H9 (cell line): ENCODE results near the gene BLOC1S3. TPM values are rescaled to one million over a fixed set of nuclear protein-coding genes. Genes with fewer than 3 reads are reported as not detected.

ENCODE experiments used
- DNase-seq: peaks from one replicate; pipeline ENCODE4 v3.0.0-alpha.2; 2017
- H2AFZ ChIP-seq: one replicate; pipeline ENCODE4 v1.6.1; 2013; ENCODE audit warnings: mild to moderate bottlenecking, low read length, control low read depth, moderate library complexity
- H2AK5ac ChIP-seq: 2 replicates; pipeline ENCODE4 v1.6.1; 2013; ENCODE audit warnings: low read length, control low read depth, mixed read lengths; ENCODE audit not compliant: insufficient read length
- H2BK120ac ChIP-seq: one replicate; pipeline ENCODE4 v1.6.1; 2013; ENCODE audit warnings: low read depth, mild to moderate bottlenecking, low read length, control low read depth, inconsistent platforms; ENCODE audit not compliant: poor library complexity, severe bottlenecking
- H2BK12ac ChIP-seq: 2 replicates; pipeline ENCODE4 v1.6.1; 2013; ENCODE audit warnings: low read length, control low read depth, mixed read lengths, low read depth; ENCODE audit not compliant: insufficient read length
- H2BK15ac ChIP-seq: 2 replicates; pipeline ENCODE4 v1.6.1; 2013; ENCODE audit warnings: low read depth, low read length, control low read depth
- H2BK20ac ChIP-seq: one replicate; pipeline ENCODE4 v1.6.1; 2013; ENCODE audit warnings: low read depth, mild to moderate bottlenecking, low read length, control low read depth, inconsistent platforms; ENCODE audit not compliant: poor library complexity, severe bottlenecking
- H2BK5ac ChIP-seq: 2 replicates; pipeline ENCODE4 v1.6.1; 2013; ENCODE audit warnings: low read length, control low read depth, mixed read lengths; ENCODE audit not compliant: insufficient read length
- H3K14ac ChIP-seq: 2 replicates; pipeline ENCODE4 v1.6.1; 2013; ENCODE audit warnings: low read length, control low read depth; ENCODE audit not compliant: insufficient read depth
- H3K18ac ChIP-seq: 2 replicates; pipeline ENCODE4 v1.6.1; 2013; ENCODE audit warnings: low read depth, mild to moderate bottlenecking, mixed read lengths, low read length, control low read depth; ENCODE audit not compliant: insufficient read length
- H3K23ac ChIP-seq: 2 replicates; pipeline ENCODE4 v1.6.1; 2013; ENCODE audit warnings: low read length, control low read depth, mixed read lengths, low read depth; ENCODE audit not compliant: insufficient read length
- H3K23me2 ChIP-seq: 2 replicates; pipeline ENCODE4 v1.6.1; 2013; ENCODE audit warnings: low read depth, mild to moderate bottlenecking, mixed read lengths, low read length, control low read depth; ENCODE audit not compliant: insufficient read length, poor library complexity, severe bottlenecking
- H3K27ac ChIP-seq: 2 replicates; pipeline ENCODE4 v1.5.1; 2013; ENCODE audit warnings: low read length, control low read depth, mixed read lengths, low read depth; ENCODE audit not compliant: insufficient read length
- H3K27me3 ChIP-seq: 2 replicates; pipeline ENCODE4 v1.6.1; 2013; ENCODE audit warnings: low read length, control low read depth, inconsistent platforms; ENCODE audit not compliant: insufficient read depth
- H3K4ac ChIP-seq: 2 replicates; pipeline ENCODE4 v1.6.1; 2013; ENCODE audit warnings: low read depth, mild to moderate bottlenecking, control low read depth, inconsistent platforms, low read length, moderate library complexity
- H3K4me1 ChIP-seq: 2 replicates; pipeline ENCODE4 v1.6.1; 2013; ENCODE audit warnings: low read length, control low read depth, inconsistent platforms; ENCODE audit not compliant: insufficient read depth
- H3K4me2 ChIP-seq: 2 replicates; pipeline ENCODE4 v1.6.1; 2013; ENCODE audit warnings: low read length, control low read depth, mixed read lengths; ENCODE audit not compliant: insufficient read length, insufficient read depth
- H3K56ac ChIP-seq: 2 replicates; pipeline ENCODE4 v1.6.1; 2013; ENCODE audit warnings: low read depth, mild to moderate bottlenecking, mixed read lengths, low read length, control low read depth; ENCODE audit not compliant: insufficient read length
- H3K79me1 ChIP-seq: 2 replicates; pipeline ENCODE4 v1.6.1; 2013; ENCODE audit warnings: low read depth, mild to moderate bottlenecking, moderate library complexity, low read length, control low read depth, inconsistent platforms; ENCODE audit not compliant: insufficient read depth, poor library complexity, severe bottlenecking
- H3K79me2 ChIP-seq: 2 replicates; pipeline ENCODE4 v1.6.1; 2013; ENCODE audit warnings: low read length, control low read depth, inconsistent platforms; ENCODE audit not compliant: insufficient read depth
- H3K9ac ChIP-seq: 2 replicates; pipeline ENCODE4 v1.6.1; 2013; ENCODE audit warnings: low read length, control low read depth, mixed read lengths; ENCODE audit not compliant: insufficient read length; ENCODE audit errors: extremely low read depth
- H3K9me3 ChIP-seq: one replicate; pipeline ENCODE4 v1.6.1; 2013; ENCODE audit warnings: low read depth, low read length, inconsistent platforms; ENCODE audit not compliant: control insufficient read depth
- H3T11ph ChIP-seq: one replicate; pipeline ENCODE4 v1.6.1; 2013; ENCODE audit warnings: mild to moderate bottlenecking, low read length, control low read depth, inconsistent platforms
- H4K20me1 ChIP-seq: one replicate; pipeline ENCODE4 v1.6.1; 2013; ENCODE audit not compliant: control insufficient read depth, insufficient read length, insufficient read depth
- H4K5ac ChIP-seq: 2 replicates; pipeline ENCODE4 v1.6.1; 2013; ENCODE audit warnings: low read depth, mild to moderate bottlenecking, mixed read lengths, low read length, control low read depth; ENCODE audit not compliant: insufficient read length
- H4K8ac ChIP-seq: replicated peaks from 2 replicates; pipeline ENCODE4 v1.6.1; 2013; ENCODE audit warnings: low read length, control low read depth, mixed read lengths, low read depth; ENCODE audit not compliant: insufficient read length
- H4K91ac ChIP-seq: 2 replicates; pipeline ENCODE4 v1.6.1; 2013; ENCODE audit warnings: low read depth, mild to moderate bottlenecking, moderate library complexity, mixed read lengths, low read length, control low read depth; ENCODE audit not compliant: insufficient read length
- H3K27ac Mint-ChIP-seq, 3 experiments: 2 replicates in 2 of 3; 3 replicates in 1 of 3; pipeline ENCODE4 v1.8.0; 2020 to 2021; ENCODE audit warnings: mixed read lengths in 3 of 3, mild to moderate bottlenecking in 1 of 3, moderate library complexity in 1 of 3
- H3K27me3 Mint-ChIP-seq: 2 replicates; pipeline ENCODE4 v1.8.0; 2021; ENCODE audit warnings: low read depth, mild to moderate bottlenecking, moderate library complexity, mixed read lengths
- H3K36me3 Mint-ChIP-seq, 3 experiments: 2 replicates in 2 of 3; 3 replicates in 1 of 3; pipeline ENCODE4 v1.8.0; 2020 to 2021; ENCODE audit warnings: low read depth in 3 of 3, mixed read lengths in 3 of 3; ENCODE audit not compliant: insufficient read depth in 1 of 3
- H3K4me1 Mint-ChIP-seq, 2 experiments: 2 replicates each; pipeline ENCODE4 v1.8.0; 2020; ENCODE audit warnings: mixed read lengths in 2 of 2
- H3K4me3 Mint-ChIP-seq, 2 experiments: 2 replicates in 1 of 2; 3 replicates in 1 of 2; pipeline ENCODE4 v1.8.0; 2020 to 2021; ENCODE audit warnings: mild to moderate bottlenecking in 2 of 2, mixed read lengths in 2 of 2, moderate library complexity in 1 of 2
- H3K9me3 Mint-ChIP-seq, 2 experiments: 2 replicates in 1 of 2; 3 replicates in 1 of 2; pipeline ENCODE4 v1.8.0; 2020; ENCODE audit warnings: mild to moderate bottlenecking in 2 of 2, mixed read lengths in 2 of 2, moderate library complexity in 1 of 2
- CTCF ChIP-seq: fragments of 200-600 bp; sonication (generic); conservative IDR thresholded peaks from 3 replicates; pipeline ENCODE4 v1.8.0; 2021; ENCODE audit warnings: antibody characterized with exemption, mild to moderate bottlenecking
- WGBS: extraction: QIAGEN DNeasy Blood & Tissue Kit; methylation state at CpG from one replicate; pipeline ENCODE4 v1.1.7; 2013; ENCODE audit warnings: missing lambda C conversion rate, low lambda C conversion rate, mixed read lengths; ENCODE audit not compliant: insufficient read length; ENCODE audit errors: extremely low coverage; 5-methylcytosine and 5-hydroxymethylcytosine counted together
- total RNA-seq: library from RNA; stranded (reverse); gene quantifications from 2 replicates; pipeline ENCODE4 v1.2.1, GENCODE V29; 2021

The BLOC1S3 gene
- total RNA-seq, 1 experiment from 2014 or later: 9.2 TPM

- peaks cover 0 to 5% of the 10 kb centered on the region in 2 experiments; a peak in 2 of 5 replicates for H3K9me3 Mint-ChIP-seq
- WGBS: no CpG with 5 or more reads among the region's 46 CpGs
- peaks cover 14% of the 10 kb centered on the region for H3K23me2 ChIP-seq
- no peak overlapping the region for H2BK5ac ChIP-seq
- no peak for DNase-seq
- H3T11ph ChIP-seq: no peak overlapping the region
- no peak overlapping the region for H3K27ac ChIP-seq
- no peak overlapping the region for H2BK15ac ChIP-seq
- peak overlapping the region; percentile 68 for H3K14ac ChIP-seq
- H3K79me1 ChIP-seq: no peaks in the 10 kb centered on the region
- H3K23ac ChIP-seq: no peak overlapping the region
- peaks cover 14% of the 10 kb centered on the region; the same call in 1 of the 2 replicates for H3K27me3 ChIP-seq
- no peak overlapping the region for H2BK20ac ChIP-seq
- no peak overlapping the region for H4K8ac ChIP-seq
- no peak overlapping the region for H3K18ac ChIP-seq
- H4K91ac ChIP-seq: no peak overlapping the region
- H2AFZ ChIP-seq: no peak overlapping the region
- H2AK5ac ChIP-seq: no peak overlapping the region
- H4K20me1 ChIP-seq: no peaks in the 10 kb centered on the region
- TF ChIP-seq CTCF: no peak
- no peak overlapping the region for H3K9ac ChIP-seq
- peaks cover 12 to 18% of the 10 kb centered on the region in 2 experiments for H3K4me1 Mint-ChIP-seq
- no peaks in the 10 kb centered on the region for H3K79me2 ChIP-seq
- peaks cover 89% of the 10 kb centered on the region for H3K27me3 Mint-ChIP-seq
- no peak overlapping the region for H2BK12ac ChIP-seq
- H4K5ac ChIP-seq: no peak overlapping the region
- no peaks in the 10 kb centered on the region for H3K9me3 ChIP-seq
- peak overlapping the region; percentile 83 for H3K4me2 ChIP-seq
- H3K36me3 Mint-ChIP-seq: no peaks in the 10 kb centered on the region; a peak in 2 of 7 replicates
- no peak overlapping the region for H3K56ac ChIP-seq
- no peak overlapping the region for H3K27ac Mint-ChIP-seq
- H3K4me3 Mint-ChIP-seq: peak overlapping the region; percentile 42 to 80
- H3K4ac ChIP-seq: no peak overlapping the region
- H2BK120ac ChIP-seq: no peak overlapping the region
- no peaks in the 10 kb centered on the region for H3K4me1 ChIP-seq
Measured at GRCh38 chr19:45217193-45217956, 38.8 kb downstream of the BLOC1S3 start.
